ENCODE data around the gene NCKAP5.

GRCh38 chr2:133026536-133027177, 541.6 kb downstream of the NCKAP5 start:
- TF ChIP-seq CTCF (IDR thresholded peaks at IDR 0.05 in 8 of 11, conservative IDR thresholded peaks at IDR 0.05 in 3 of 11), result no peak
- TF ChIP-seq POLR2AphosphoS5 (IDR thresholded peaks at IDR 0.05), result no peak
- TF ChIP-seq POLR2A (IDR thresholded peaks at IDR 0.05), result no peak

Measured in spleen (tissue), 7 donors.